A549 (cell line): ENCODE results near the gene FGF19.

ENCODE experiments used
- CBX2 ChIP-seq: fragments of 200-600 bp; sonication (generic); IDR thresholded peaks from 2 replicates; pipeline ENCODE4 v1.6.1; 2016; ENCODE audit warnings: low read depth, mild to moderate bottlenecking, borderline replicate concordance
- CHD4 ChIP-seq: fragments of 200-600 bp; sonication (generic); IDR thresholded peaks from 2 replicates; pipeline ENCODE4 v1.6.1; 2016; ENCODE audit warnings: antibody characterized with exemption, mild to moderate bottlenecking, borderline replicate concordance
- PHF8 ChIP-seq: fragments of 200-600 bp; sonication (generic); IDR thresholded peaks from 2 replicates; pipeline ENCODE4 v1.6.1; 2016; ENCODE audit warnings: low read depth, mild to moderate bottlenecking, antibody characterized with exemption, moderate library complexity, borderline replicate concordance
- POLR2A ChIP-seq: IDR thresholded peaks from 2 replicates; pipeline ENCODE4 v1.6.1; 2012; ENCODE audit warnings: mild to moderate bottlenecking, low read length
- RAD21 ChIP-seq, 2 experiments: fragments of >200 bp in 1 of 2; sonication (Bioruptor Twin) in 1 of 2; formaldehyde crosslinking in 1 of 2; IDR thresholded peaks in 1 of 2; conservative IDR thresholded peaks in 1 of 2; 2 replicates in 1 of 2; 3 replicates in 1 of 2; pipeline ENCODE4 v1.6.1; 2012 to 2018; ENCODE audit warnings: inconsistent platforms in 1 of 2
- TF ChIP-seq, protein P1 (sequence below): fragments of >200 bp; sonication (Bioruptor Twin); formaldehyde crosslinking; IDR thresholded peaks from 3 replicates; pipeline ENCODE4 v1.5.1; 2016
- TF ChIP-seq, protein P2 (sequence below): fragments of 250-450 bp; sonication (Bioruptor Pico); IDR thresholded peaks from 2 replicates; pipeline ENCODE4 v1.5.0; 2021; ENCODE audit warnings: mild to moderate bottlenecking, moderate library complexity, borderline replicate concordance

DNA sequence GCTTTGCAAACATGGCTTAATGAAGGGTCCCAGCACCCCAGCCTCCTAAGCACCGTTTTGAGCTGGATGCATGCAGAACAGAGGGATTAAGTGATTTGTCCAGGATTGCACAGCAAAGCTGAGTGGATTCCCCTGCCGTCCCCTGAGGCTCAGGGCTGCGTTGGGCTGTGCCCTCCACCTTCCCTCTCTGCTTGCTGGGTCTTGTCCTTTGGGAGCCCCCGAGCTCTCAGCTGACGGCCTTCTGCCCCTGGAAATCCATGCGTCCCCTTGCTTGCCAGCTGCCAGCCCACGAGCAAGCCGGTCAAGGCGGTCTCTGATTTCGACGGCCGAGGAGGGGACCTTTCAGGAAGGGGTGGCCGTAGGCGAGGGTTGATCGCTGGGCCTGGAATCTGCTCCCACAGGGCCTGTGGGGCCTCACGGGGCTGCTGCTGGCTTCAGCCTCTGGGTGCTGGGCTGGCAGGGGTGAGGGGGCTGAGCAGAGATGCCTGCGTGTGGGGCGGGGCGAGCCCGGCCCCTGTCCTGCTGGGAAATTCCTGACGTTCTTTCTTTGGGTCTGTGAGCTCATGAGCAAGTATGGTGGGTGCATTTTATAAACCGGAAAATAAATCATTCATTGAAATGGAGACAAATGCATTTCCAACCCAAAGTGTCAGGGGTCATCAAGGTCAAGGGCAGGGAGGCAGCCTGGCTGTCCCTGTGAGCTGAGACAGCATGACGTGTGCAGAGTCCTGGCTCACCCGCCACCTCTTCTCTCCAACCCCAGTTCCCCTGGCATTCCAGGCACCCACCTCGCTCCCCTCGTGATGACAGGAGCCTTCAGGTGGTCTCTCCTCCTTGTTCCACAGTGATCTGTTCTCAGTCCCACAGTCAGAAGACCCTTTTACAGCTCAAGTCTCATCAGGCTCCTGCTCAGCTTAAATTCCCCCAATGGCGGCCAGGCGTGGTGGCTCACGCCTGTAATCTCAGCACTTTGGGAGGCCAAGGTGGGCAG lies 43.2 kb upstream of the FGF19 start:
- TF ChIP-seq PHF8 (no peak), RAD21 (conservative IDR thresholded peaks at IDR 0.05 in 1 of 2, IDR thresholded peaks at IDR 0.05 in 1 of 2) (no peak), CHD4 (no peak), CBX2 (no peak), POLR2A (no peak)
- TF ChIP-seq, protein P1, sequence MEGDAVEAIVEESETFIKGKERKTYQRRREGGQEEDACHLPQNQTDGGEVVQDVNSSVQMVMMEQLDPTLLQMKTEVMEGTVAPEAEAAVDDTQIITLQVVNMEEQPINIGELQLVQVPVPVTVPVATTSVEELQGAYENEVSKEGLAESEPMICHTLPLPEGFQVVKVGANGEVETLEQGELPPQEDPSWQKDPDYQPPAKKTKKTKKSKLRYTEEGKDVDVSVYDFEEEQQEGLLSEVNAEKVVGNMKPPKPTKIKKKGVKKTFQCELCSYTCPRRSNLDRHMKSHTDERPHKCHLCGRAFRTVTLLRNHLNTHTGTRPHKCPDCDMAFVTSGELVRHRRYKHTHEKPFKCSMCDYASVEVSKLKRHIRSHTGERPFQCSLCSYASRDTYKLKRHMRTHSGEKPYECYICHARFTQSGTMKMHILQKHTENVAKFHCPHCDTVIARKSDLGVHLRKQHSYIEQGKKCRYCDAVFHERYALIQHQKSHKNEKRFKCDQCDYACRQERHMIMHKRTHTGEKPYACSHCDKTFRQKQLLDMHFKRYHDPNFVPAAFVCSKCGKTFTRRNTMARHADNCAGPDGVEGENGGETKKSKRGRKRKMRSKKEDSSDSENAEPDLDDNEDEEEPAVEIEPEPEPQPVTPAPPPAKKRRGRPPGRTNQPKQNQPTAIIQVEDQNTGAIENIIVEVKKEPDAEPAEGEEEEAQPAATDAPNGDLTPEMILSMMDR, result no peak
- TF ChIP-seq, protein P2, sequence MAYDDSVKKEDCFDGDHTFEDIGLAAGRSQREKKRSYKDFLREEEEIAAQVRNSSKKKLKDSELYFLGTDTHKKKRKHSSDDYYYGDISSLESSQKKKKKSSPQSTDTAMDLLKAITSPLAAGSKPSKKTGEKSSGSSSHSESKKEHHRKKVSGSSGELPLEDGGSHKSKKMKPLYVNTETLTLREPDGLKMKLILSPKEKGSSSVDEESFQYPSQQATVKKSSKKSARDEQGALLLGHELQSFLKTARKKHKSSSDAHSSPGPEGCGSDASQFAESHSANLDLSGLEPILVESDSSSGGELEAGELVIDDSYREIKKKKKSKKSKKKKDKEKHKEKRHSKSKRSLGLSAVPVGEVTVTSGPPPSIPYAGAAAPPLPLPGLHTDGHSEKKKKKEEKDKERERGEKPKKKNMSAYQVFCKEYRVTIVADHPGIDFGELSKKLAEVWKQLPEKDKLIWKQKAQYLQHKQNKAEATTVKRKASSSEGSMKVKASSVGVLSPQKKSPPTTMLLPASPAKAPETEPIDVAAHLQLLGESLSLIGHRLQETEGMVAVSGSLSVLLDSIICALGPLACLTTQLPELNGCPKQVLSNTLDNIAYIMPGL (CRISPR knock-in tag), result no peak
